HCT116 (cell line): ENCODE results near the gene C19orf85. TPM values are rescaled to one million over a fixed set of nuclear protein-coding genes. Genes with fewer than 3 reads are reported as not detected.

Experiments used
- ATAC-seq: fragments of 200-7000 bp; cut with Tn5 transposase; 2 replicates; pipeline ENCODE4 v1.9.1; 2020; ENCODE audit warnings: mild to moderate bottlenecking, moderate library complexity
- BruUV-seq: library from RNA; stranded (reverse); fragments of 400-500 nt; replicated peaks from 2 replicates; lab custom pipeline; 2021; lab: Mats Ljungman, UMichigan
- CTCF ChIA-PET: fragments of 300-600 bp; sonication (Branson Sonifier 250); formaldehyde crosslinking; loops from one replicate; lab custom pipeline; 2021; ENCODE audit warnings: antibody characterized with exemption; lab: Charles Lee
- POLR2A ChIA-PET: fragments of 300-600, 350-600 bp; sonication (Branson Sonifier 250); formaldehyde crosslinking; loops from one replicate; lab custom pipeline; 2021; ENCODE audit warnings: antibody characterized with exemption; lab: Charles Lee
- RAD21 ChIA-PET, 2 experiments: fragments of 300-600 bp; sonication (Branson Sonifier 250); formaldehyde crosslinking; loops; one replicate each; lab custom pipeline; 2023; ENCODE audit warnings: low total read pairs in 2 of 2; ENCODE audit not compliant: uncharacterized antibody in 2 of 2, unreplicated experiment in 2 of 2, low non-redundant PET in 1 of 2; lab: Charles Lee
- DNase-seq: peaks from one replicate; pipeline ENCODE4 v3.0.0-alpha.2; 2010; ENCODE audit warnings: low read depth, low spot score
- H2AFZ ChIP-seq: fragments of 200-600 bp; shearing (Covaris generic), sonication (generic); 2 replicates; pipeline ENCODE4 v1.6.1; 2017; ENCODE audit warnings: low read depth, mixed run types, mixed read lengths, antibody characterized with exemption, low read length; ENCODE audit not compliant: poor library complexity, severe bottlenecking
- H3K27ac ChIP-seq: 2 replicates; pipeline ENCODE4 v1.5.1; 2012; ENCODE audit warnings: low read depth, low read length
- H3K27me3 ChIP-seq: fragments of 200-600 bp; sonication (generic); 2 replicates; pipeline ENCODE4 v1.6.1; 2016; ENCODE audit warnings: mixed run types, low read length, mixed read lengths; ENCODE audit not compliant: insufficient read depth
- H3K36me3 ChIP-seq, 2 experiments: fragments of 200-500 bp in 1 of 2; fragments of 200-600 bp in 1 of 2; sonication (Bioruptor generic) in 1 of 2; sonication (generic) in 1 of 2; 2 replicates each; pipeline versions ENCODE4 v1.5.1 to v1.6.1; 2014 to 2016; ENCODE audit warnings: low read length in 2 of 2, inconsistent platforms in 1 of 2, mixed read lengths in 1 of 2, mixed run types in 1 of 2; ENCODE audit not compliant: insufficient read depth in 2 of 2, control insufficient read depth in 1 of 2
- H3K4me1 ChIP-seq, 2 experiments: fragments of 200-600 bp in 1 of 2; sonication (generic) in 1 of 2; 2 replicates each; pipeline versions ENCODE4 v1.5.1 to v1.6.1; 2012 to 2017; ENCODE audit warnings: low read length in 2 of 2, inconsistent platforms in 1 of 2, mild to moderate bottlenecking in 1 of 2, mixed read lengths in 1 of 2, mixed run types in 1 of 2, moderate library complexity in 1 of 2; ENCODE audit not compliant: insufficient read depth in 2 of 2, control insufficient read depth in 1 of 2
- H3K4me2 ChIP-seq: fragments of 200-600 bp; sonication (generic); 2 replicates; pipeline ENCODE4 v1.6.1; 2017; ENCODE audit warnings: mixed run types, low read length, mixed read lengths
- H3K4me3 ChIP-seq, 2 experiments: fragments of 200-600 bp in 1 of 2; sonication (generic) in 1 of 2; replicated peaks in 1 of 2; 2 replicates each; pipeline ENCODE4 v1.5.1; 2011 to 2016; ENCODE audit warnings: low read length in 2 of 2, control low read depth in 1 of 2, low read depth in 1 of 2, mild to moderate bottlenecking in 1 of 2, mixed read lengths in 1 of 2, mixed run types in 1 of 2
- H3K79me2 ChIP-seq: fragments of 200-600 bp; sonication (generic); 2 replicates; pipeline ENCODE4 v1.6.1; 2017; ENCODE audit warnings: mild to moderate bottlenecking, mixed run types, low read length, moderate library complexity, mixed read lengths; ENCODE audit not compliant: insufficient read depth
- H3K9ac ChIP-seq: fragments of 200-600 bp; sonication (generic); 2 replicates; pipeline ENCODE4 v1.6.1; 2016; ENCODE audit warnings: low read length, mixed read lengths
- H3K9me2 ChIP-seq: fragments of 200-600 bp; sonication (generic), shearing (Covaris generic); 2 replicates; pipeline ENCODE4 v1.6.1; 2017; ENCODE audit warnings: mixed run types, mild to moderate bottlenecking, moderate library complexity; ENCODE audit not compliant: insufficient read depth
- H3K9me3 ChIP-seq, 2 experiments: fragments of 200-500 bp in 1 of 2; fragments of 200-600 bp in 1 of 2; sonication (Bioruptor generic) in 1 of 2; sonication (generic) in 1 of 2; 2 replicates each; pipeline ENCODE4 v1.6.1; 2014 to 2017; ENCODE audit warnings: low read length in 2 of 2, mixed read lengths in 2 of 2, inconsistent platforms in 1 of 2, low read depth in 1 of 2, mild to moderate bottlenecking in 1 of 2, mixed run types in 1 of 2, moderate library complexity in 1 of 2; ENCODE audit not compliant: control insufficient read depth in 1 of 2, insufficient read depth in 1 of 2
- H4K20me1 ChIP-seq: fragments of 200-600 bp; sonication (generic), shearing (Covaris generic); 2 replicates; pipeline ENCODE4 v1.6.1; 2017; ENCODE audit warnings: mixed run types, mild to moderate bottlenecking, moderate library complexity; ENCODE audit not compliant: insufficient read depth
- CBX3 ChIP-seq: IDR thresholded peaks from 2 replicates; pipeline ENCODE4 v1.6.1; 2012; ENCODE audit warnings: low read depth
- CEBPB ChIP-seq: IDR thresholded peaks from 2 replicates; pipeline ENCODE4 v1.6.1; 2012; ENCODE audit warnings: low read depth
- EGR1 ChIP-seq: IDR thresholded peaks from 2 replicates; pipeline ENCODE4 v1.6.1; 2012; ENCODE audit warnings: low read depth
- ELF1 ChIP-seq: IDR thresholded peaks from 2 replicates; pipeline ENCODE4 v1.6.1; 2012; ENCODE audit warnings: low read depth, borderline replicate concordance
- FOSL1 ChIP-seq: IDR thresholded peaks from 2 replicates; pipeline ENCODE4 v1.6.1; 2012; ENCODE audit warnings: low read depth
- POLR2A ChIP-seq: IDR thresholded peaks from 2 replicates; pipeline ENCODE4 v1.7.0; 2011; ENCODE audit warnings: borderline replicate concordance; ENCODE audit not compliant: insufficient read depth, insufficient read length; ENCODE audit errors: extremely low read depth
- POLR2AphosphoS5 ChIP-seq: IDR thresholded peaks from 2 replicates; pipeline ENCODE4 v1.6.1; 2011; ENCODE audit warnings: mild to moderate bottlenecking, low read depth, low read length, moderate library complexity
- RAD21 ChIP-seq: IDR thresholded peaks from 2 replicates; pipeline ENCODE4 v1.6.1; 2012; ENCODE audit warnings: low read depth, mild to moderate bottlenecking
- SIN3A ChIP-seq: IDR thresholded peaks from 2 replicates; pipeline ENCODE4 v1.6.1; 2012; ENCODE audit warnings: low read depth
- SP1 ChIP-seq: IDR thresholded peaks from 2 replicates; pipeline ENCODE4 v1.6.1; 2012; ENCODE audit warnings: low read depth
- TCF7L2 ChIP-seq: IDR thresholded peaks from 2 replicates; pipeline ENCODE4 v1.7.0; 2011; ENCODE audit warnings: borderline replicate concordance, inconsistent platforms; ENCODE audit not compliant: insufficient read depth, insufficient read length; ENCODE audit errors: extremely low read depth
- ZFX ChIP-seq: fragments of 450-650 bp; IDR thresholded peaks from 2 replicates; pipeline ENCODE4 v1.6.1; 2017
- ZNF274 ChIP-seq: fragments of 200-500 bp; sonication (Bioruptor generic); IDR thresholded peaks from 2 replicates; pipeline ENCODE4 v1.6.1; 2014; ENCODE audit warnings: mild to moderate bottlenecking, low read depth, low read length, inconsistent platforms
- intact Hi-C: fragments of 100-400 bp; cut with micrococcal nuclease; formaldehyde crosslinking; loops from 2 replicates; pipeline ENCODE4 v1.10.0; 2022
- total RNA-seq: library from RNA; stranded (reverse); gene quantifications from one replicate; pipeline ENCODE4 v1.2.1, GENCODE V29; 2021; ENCODE audit not compliant: unreplicated experiment
- TF ChIP-seq, protein P1 (sequence below): IDR thresholded peaks from 2 replicates; pipeline ENCODE4 v1.6.1; 2011; ENCODE audit warnings: mild to moderate bottlenecking, low read length, moderate library complexity; ENCODE audit not compliant: insufficient replicate concordance; ENCODE audit errors: extremely low read depth

The C19orf85 gene
- total RNA-seq, 1 experiment from 2014 or later = 0.34 TPM

DNA sequence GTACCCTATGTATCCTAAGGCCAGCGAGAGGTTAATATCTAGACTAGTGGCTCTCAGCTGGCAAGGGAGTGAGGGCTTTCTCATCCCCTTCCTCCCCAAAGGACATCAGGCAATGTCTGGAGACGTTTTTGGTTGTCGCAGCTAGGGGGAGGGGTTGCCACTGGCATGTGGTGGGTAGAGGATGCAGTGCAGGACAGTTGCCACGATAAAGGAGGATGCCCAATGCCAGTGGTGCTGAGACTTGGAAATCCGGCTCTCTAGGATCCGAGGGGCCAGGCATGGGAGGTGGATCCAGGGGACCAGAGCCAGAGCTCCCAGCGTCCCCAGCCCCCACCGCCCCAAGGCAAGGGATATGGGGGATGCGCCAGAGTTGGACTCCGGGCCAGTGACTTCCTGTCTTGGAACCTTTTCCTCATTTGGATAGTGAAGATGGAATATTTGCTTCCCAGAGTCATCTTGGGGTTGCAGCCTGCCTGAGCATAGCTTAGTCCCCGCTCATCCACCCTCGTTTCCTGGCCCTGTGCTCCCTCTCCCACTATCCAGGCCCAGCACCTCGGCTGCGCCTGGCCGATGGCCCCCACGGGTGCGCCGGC, 28.6 kb upstream of the C19orf85 start:
- Histone ChIP-seq H3K79me2 (no peaks in the 10 kb centered on the region), H3K4me2 (no peak overlapping the region), H3K9me3 (no peaks in the 10 kb centered on the region), H3K4me1 (peaks cover 0 to 11% of the 10 kb centered on the region in 2 experiments; a peak in 1 of 4 replicates), H3K27me3 (no peaks in the 10 kb centered on the region), H3K9me2 (no peaks in the 10 kb centered on the region), H2AFZ (no peak overlapping the region), H3K36me3 (no peaks in the 10 kb centered on the region), H3K9ac (no peak overlapping the region), H3K27ac (no peak overlapping the region), H3K4me3 (no peak overlapping the region), H4K20me1 (no peaks in the 10 kb centered on the region)
- ChIA-PET RAD21 (no interaction called here), CTCF (no interaction called here), POLR2A (interaction anchor here (1.2 kb wide), 1 partner anchor 8 kb away, joined by 4 read pairs; the partner anchor contains the start of gene NAT14)
- BruUV-seq = no TSS peak
- TF ChIP-seq ELF1 (no peak), ZNF274 (no peak), SP1 (no peak), CBX3 (no peak), POLR2A (no peak), SIN3A (no peak), FOSL1 (no peak), TCF7L2 (no peak), EGR1 (no peak), RAD21 (no peak), ZFX (no peak), CEBPB (no peak), POLR2AphosphoS5 (no peak)
- TF ChIP-seq, protein P1, sequence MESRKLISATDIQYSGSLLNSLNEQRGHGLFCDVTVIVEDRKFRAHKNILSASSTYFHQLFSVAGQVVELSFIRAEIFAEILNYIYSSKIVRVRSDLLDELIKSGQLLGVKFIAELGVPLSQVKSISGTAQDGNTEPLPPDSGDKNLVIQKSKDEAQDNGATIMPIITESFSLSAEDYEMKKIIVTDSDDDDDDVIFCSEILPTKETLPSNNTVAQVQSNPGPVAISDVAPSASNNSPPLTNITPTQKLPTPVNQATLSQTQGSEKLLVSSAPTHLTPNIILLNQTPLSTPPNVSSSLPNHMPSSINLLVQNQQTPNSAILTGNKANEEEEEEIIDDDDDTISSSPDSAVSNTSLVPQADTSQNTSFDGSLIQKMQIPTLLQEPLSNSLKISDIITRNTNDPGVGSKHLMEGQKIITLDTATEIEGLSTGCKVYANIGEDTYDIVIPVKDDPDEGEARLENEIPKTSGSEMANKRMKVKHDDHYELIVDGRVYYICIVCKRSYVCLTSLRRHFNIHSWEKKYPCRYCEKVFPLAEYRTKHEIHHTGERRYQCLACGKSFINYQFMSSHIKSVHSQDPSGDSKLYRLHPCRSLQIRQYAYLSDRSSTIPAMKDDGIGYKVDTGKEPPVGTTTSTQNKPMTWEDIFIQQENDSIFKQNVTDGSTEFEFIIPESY = no peak
- ATAC-seq (no peak), DNase-seq (no peak)
- intact Hi-C loops = no loop called here
